T1000 (cell line): ENCODE results near the gene ETS1.

Experiments used
- DNase-seq: peaks from one replicate; lab custom pipeline; 2025; ENCODE audit warnings: mixed read lengths; lab: John Stamatoyannopoulos, UW

ETS1 gene

DNA sequence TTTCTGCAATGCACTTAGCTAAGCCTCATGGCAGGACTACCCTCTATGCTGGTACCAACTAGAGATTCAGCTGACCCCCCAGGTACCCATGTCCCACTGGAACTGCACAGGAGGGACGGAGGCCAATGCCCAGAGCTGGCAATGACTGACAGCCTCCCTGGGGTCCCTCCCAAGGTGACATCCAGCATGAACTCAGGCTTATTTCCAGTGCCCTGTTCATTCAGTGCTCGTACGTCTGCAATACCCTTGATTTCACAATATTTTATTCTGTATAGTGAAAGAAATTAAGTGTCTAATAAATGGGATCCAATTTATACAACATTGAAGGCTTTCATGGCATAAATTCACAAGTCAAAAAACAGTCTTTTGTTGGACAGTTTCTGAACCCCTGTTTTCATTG lies 20.2 kb downstream of the ETS1 start:
- no peak for DNase-seq

DNA sequence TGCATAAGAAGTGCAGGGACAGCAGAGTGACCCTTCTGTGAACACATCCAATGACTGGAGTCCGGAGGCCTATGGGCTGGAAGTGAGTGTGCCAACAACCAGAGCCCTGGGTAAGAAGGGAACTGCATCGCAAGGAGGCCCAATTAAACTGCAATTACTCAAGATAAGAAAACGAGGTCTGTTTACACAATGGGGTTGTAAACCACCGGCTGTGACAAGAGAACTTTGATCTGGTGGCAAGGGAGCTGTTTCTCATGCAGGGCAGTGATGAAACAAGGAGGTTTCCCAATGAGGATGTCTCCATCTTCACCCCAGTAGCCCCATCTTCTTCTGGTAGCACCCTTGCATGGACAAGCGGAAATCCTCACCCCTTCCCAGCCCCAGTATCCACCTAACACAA lies 21.5 kb downstream of the ETS1 start:
- no peak for DNase-seq

DNA sequence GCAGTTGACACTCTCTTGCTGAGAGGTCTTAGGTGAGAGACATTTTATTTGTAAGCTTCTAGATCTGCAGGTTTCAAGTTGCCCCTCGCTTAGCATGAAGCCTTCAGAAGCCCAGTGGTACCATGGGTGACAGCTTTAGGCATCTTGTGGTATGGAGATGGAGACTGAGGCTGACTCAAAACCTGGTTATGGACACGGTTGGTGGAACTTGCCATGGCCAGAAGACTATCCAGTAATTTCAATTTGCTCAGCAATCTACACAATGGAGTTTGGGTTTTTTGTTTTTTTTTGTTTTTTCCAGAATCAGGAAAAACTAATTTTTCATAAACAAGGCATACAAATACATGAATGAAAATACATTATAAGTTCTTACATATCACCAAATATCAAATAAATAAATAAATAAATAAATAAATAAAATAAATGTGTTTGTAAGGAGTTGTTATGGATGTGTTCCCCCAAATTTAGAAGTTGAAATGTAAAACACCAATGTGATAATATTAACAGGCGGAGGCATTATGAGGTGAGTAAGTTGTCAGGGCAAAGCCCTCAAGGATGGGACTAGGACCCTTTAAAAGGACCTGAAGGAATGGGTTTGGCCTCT lies 22.6 kb downstream of the ETS1 start:
- DNase-seq = no peak

DNA sequence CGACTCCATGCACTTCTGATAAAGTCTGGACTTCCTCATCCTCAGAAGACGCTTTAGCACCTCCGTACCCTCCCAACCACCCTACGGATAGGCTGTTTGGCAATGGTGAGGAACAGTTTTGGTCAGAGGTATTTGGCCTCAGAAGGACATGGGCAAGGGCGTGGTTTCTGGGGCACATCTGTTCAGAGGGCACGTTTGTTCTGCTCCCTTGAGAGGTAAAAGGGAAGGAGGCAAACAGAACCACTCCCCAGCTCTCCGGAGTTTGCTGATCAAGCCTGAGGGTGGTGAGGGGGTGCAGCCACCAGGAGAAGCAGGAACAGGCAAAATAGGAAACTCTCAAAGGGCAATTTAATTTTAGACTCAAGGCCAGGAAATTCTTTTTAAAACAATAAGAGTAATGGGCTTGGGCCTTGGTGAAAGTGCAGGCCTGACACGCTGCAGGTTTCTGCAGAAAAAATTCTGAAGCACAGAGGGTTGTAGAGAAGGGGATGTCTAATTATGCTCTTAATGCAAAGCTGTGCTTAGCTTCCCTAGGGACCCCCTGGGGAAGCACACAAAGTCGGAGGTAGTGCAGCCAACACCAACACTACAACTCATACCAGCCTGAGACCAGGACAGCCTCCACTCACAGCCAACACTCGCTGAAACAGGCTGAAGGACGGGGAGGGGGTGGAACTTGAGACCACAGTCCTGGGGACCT lies 23.3 kb downstream of the ETS1 start:
- no peak for DNase-seq

DNA sequence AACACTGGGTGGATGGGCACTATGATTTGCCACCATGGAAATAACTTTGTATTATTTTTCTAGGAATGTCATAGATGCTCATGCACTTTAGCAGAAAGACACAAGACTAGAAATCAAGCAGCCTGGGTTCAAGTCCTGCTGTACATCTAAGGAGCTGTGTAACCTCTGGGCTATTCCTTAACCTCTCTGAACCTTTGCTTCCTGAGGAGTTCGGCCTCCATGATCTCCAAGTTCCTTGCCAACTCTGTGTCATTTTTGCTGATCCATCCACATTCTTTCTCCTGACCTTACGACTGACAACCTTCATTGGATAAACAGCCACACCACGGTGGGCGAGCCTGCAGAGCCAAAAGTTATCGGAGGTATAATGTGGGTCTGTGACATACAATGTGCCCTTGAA lies 24.1 kb downstream of the ETS1 start:
- DNase-seq = no peak

DNA sequence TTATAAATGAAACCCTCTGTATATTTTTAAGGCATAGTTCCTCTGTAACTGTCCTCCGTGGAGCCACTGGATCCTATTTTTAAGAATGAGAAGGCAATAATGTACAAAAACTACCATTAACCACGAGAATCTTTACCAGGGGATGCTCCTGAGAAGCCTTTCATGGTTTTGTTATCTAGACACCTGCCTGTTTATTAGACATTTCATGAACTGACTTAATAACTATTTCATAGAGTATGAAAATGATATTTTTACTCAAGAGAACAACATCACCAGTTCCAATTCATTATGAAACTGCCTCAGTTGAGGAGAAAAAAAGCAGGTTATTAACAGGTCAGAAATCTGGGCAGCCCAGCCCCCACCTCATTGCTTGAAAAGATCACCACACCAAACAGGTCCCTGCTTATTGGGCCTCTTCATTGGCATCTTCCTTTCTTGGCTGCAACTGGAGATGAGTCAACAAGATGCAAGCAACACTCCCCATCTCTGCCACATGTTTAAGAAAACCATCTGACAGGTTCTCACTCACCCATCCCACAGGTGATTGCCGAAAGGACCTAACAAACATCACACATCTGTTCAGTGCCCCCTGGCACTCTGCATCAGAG lies 27.8 kb downstream of the ETS1 start:
- no peak for DNase-seq

DNA sequence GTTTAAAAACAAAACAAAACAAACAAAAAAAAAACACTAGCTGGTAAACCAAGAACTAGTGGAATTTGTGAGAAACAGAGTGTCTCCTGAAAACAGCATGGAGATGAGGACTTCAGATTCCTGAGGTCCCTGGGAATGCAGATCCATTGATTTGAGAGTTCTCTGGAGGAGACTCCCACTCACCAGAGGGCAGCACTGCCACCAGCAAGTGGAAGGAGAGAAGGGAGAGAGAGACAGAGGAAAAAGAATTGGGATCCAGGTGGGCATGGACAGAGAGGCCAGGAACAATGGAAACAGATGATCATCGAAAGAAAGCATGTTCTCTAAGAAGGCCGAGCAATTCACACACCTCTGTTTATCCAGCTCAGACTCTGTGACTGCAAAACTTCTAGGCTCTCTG lies 31.8 kb downstream of the ETS1 start:
- no peak for DNase-seq

DNA sequence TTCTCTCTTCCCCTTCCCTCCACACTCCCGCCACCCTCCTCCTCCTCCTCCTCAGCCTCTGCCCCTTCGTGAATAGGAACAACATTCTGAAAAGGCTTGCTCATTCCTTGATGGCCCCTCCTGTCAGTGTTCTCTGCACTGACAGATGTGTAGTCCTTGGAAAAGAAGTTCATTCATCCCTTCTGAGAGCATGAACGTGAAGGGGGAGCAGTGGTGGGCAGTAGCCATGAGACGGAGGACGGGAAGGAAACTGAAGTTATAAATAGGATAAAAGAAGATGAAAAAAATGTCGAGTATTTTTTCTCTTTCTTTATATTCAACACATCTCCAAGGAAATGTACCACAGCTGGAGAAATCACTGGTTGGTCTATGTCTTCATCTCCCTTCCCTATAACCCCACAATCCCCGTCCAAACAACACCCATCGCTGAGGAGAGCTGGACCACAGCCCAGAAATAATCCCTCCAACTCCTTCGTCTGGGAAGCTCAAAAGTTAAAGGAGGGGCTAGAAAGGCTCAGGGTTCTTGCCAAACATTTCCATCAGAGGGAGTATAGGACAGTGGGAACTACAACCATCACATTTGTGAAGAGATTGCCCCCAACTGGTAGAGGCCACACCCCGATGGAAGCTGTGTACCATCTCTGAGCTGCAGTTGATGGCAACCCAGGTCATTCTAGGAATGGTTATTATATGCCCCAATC lies 33.5 kb downstream of the ETS1 start:
- DNase-seq = no peak

DNA sequence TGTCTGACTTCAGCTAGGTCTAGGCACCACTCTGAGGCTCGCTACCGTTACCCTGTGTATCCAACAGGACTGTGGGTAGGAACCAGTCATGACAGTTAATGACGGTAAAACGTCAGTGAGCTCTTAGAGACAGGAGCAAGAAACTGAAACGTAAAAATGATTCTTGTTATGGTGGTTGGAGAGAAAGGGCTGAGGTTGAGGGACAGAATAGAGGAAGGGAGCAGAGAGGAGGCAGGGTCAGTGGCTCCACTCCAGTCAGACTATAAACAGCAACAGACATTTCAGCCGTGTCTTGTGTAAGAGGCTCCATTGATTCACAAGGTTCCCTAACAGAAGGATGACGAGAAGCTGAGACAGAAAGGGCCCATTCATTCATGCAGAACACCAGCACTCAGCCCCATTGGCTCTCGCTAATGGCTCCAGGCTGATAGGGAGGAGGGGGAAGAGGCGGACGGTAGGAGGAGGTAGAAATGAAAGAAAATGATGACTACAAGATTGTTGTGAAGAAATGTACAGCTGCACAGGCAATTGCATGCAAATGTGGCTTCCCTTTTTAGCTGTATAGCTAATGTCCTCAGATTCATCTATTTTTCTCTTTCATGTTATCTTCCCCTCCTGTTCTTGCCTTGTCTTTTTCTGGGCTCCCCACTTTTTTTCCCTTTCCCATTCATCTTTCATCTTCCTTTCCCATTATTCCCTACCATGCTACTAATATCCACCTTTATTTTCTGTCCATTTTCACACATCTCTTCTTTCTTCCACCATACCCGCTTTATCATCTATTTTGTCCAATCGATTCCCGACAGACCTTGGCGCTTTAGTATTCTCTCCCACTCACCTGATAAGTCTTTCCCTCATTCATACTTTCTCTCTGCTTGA lies 34.3 kb downstream of the ETS1 start:
- no peak for DNase-seq

DNA sequence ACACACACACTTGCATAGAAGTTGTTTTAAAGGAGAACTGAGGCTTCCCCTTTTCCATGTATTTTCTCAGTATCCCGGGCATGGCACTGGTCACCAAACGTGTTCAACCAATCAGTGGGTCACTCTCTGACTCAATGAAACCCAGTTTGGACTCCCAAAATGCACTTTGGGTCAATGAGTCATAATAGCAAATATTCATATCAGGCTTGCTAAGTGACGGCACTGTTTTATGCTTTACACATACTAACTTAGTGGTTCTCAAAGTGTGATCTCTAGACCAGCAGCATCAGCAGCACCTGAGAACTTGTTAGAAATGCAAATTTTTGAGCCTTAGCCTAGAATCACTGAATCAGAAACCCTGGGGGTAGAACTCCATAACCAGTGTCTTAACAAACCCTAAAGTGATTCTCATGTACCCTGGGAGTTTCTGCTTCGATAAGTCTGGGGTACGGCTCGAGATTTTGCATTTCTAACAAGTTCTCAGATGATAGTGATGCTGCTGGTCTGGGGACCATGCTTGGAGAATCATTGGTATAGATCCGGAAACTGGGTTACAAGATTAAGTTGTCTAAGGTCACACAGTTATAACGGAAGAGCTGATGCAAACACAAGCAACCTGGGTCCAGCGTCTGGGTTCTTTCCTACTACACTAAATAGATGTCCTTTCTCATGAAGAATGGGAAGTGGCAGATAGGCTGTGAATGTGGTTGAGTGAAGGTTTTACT lies 35.6 kb downstream of the ETS1 start:
- DNase-seq = no peak

DNA sequence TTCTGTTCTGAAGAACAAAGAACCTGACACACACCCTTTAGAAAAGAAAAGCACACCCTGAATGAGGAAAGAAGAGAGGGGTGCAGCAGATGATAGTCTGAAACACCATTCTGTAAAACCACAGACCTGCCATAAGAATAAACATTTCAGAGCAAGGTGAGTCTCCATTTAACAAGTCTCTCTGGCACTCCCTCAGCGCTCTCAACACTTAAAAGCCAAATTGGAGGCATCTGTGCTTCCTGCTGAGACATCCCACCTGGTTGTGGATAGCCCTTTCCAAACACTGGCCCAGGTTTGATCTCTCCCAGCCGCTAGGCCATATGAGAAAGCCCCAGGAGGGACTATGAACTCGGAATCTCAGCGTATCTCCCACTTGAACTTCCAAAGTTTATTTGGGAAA lies 36.3 kb downstream of the ETS1 start:
- DNase-seq = no peak

DNA sequence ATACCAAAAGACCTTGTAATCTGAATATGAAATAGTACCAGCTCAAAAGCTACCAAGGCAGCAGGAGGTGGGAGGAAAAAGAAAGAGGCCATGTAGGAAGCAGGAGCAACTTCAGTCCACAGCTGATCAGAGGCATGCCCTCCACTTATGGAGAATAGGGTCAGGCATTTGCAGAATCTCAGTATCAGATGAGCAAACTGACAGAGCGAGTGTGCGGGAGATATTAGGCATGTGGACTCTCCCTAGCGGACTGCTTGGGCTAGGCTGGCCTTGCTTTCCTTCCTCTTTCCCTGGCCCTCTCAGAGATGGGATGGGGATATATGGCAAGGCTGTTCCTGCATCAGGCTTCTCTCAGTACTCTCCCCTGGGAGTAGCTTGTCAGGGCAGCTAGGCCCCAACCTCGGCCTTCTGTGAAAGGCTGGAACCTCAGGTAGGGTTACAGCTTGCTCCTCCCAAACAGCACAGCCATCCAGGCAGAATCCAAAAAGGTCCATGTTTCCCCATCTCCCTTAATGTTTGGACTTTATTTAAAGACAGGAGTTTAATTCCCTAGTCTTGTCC lies 37.0 kb downstream of the ETS1 start:
- no peak for DNase-seq

DNA sequence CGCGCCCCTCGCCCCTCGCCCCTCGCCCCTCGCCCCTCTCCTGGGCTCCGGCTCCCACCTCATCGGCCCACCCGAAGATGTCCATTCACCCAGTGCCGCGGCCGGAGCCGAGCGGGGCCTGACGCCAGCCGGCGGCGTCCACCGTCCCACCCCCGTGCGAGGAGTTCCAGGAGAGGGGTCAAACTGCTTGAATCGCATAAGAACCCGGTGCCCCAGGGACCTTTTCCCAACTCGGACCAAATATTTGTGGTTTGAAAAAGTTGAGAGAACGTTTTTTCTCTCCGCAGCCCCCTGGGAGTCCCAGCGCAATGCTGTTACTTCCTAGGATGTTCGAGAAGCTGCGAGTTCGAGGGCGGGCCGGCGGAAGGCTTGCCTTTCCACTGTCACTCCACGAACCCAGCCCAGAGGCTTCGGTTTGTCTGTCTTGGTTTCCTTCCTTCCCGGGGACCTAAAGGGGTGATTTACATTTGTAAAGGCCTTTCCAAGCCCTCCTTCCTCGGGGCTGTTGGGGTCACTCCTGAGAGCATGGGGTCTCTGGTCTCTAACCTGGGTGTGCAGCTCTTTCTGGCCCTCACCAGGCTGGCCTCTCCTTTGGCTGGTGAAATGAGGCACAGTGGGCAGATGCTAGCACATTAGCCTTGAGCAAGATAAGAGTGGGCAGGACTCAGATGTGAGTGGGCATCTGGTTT lies 38.0 kb downstream of the ETS1 start:
- DNase-seq = no peak

DNA sequence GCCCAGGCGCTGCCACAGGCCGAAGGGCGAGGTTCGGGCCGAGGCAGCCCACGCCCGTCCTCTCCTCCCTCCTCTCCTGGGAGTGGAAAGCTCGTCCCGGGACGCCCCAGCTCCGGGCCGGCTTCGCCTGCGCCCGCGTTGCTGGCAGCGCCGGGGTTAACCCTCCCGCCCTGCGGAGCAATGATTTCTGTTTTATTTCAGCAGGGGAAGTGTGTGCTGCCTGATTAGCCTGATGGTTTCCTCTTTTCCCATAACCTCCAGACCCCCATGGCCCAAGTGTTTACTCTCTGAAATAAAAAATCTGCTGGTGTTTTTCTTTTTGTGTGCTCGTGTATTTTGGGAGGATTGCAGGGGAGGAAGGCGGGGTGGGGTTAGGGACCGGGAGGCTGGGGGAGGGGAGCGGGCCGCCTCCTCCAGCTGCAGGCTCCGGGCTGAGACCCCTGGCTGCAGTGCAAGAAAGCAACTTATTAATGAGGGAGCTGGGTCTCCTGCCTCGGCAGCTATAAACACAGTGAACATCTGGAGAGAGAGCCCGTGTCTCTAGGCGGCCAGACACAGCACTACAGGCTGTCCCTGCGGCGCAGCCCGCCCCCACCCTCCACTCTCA lies 38.6 kb downstream of the ETS1 start:
- no peak for DNase-seq

DNA sequence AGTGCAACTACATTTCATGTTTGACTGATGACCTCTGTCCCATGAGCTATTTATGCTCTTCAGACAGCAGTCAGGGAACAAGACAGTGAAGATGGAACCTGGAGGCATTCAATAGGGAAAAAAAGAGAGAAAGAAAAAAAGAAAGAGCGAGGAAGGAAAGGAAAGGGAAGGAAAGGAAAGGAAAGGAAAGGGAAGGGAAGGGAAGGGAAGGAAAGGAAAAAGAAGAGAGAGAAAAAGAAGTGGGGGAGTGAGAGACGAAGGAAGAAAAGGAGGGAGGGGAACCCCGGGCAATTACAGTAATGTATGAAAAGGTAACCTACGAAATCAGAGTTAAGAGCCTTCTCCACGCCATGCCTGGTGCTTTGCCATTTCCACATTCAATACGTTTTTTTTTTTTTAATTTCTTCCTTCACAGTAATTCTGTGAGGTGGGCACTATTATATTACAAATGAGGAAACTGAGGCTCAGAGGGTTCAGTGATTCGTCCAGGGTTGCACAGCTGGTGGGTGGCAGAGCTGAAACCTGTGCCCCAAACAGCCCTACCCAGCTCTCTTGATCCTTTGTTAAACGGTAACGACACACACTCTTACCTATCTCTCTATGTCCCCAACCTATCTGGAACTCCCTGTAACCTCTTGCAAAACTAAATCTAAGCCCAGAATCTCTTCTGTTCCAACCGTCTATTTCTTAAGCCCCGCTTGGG lies 39.3 kb downstream of the ETS1 start:
- no peak for DNase-seq

DNA sequence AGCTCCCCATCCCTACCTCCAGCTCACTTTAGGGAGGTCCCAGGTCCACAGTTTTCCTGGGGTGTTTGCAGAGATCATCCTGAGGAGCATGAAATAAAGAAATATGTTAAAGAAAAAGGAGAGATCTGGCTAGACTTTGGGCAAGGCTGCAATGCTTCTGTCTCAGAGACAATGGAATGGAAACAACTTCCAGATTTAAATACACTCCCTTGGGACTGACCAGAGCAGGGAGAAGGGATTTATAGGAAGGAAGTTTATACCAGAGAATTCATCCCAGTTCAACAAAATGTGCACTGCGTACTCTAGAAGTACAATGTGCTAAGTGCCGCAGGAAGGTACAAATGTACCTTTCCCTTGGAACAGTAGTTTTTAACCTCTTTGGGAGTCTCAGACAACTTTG lies 40.4 kb downstream of the ETS1 start:
- DNase-seq = no peak

DNA sequence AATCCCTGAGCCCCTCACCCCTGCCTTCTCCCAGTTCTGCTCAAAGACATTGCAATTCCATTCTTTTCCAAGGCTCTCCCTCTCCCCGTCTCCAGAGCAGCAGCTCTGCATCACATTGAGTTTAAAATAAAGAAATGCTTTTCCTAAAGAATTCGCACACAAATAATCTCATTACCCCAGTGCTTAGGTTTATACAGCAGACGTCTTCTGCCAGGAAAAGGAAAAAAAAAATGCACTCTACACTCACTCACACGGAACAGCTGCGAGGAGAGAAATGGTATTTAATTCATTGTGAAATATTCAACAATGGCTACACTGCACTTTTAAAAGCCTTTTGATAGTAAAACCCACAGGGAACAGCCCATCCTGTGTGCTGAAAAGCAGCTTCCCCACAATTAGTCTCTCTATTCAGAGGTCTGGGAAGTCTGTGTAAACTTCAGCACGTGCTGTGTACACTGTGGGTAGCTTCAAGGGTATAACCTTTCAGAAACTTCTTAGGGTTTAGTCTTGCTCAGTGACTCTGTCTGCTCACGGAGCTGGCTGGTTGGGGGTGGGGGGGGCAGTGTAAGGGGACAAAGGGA lies 42.8 kb downstream of the ETS1 start:
- no peak for DNase-seq

DNA sequence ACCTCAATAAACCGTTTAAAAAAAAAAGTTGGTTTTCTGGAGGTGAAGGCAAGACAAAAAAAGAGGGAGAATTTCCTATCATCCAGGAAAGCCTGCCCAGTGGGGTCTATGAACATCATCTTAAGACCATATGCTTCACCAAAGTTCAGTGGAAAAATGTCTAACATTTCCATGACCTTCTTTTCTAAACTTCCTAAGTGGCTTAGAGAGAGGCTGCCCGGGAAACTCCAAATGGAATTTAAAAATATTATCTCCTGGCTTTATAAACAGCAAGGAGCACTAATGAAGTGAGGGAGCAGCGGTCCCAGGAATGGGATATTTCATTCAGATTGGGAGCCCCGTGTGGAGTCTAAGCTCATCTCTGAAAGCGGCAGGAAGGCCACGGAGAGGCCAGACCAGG lies 46.9 kb downstream of the ETS1 start:
- no peak for DNase-seq

DNA sequence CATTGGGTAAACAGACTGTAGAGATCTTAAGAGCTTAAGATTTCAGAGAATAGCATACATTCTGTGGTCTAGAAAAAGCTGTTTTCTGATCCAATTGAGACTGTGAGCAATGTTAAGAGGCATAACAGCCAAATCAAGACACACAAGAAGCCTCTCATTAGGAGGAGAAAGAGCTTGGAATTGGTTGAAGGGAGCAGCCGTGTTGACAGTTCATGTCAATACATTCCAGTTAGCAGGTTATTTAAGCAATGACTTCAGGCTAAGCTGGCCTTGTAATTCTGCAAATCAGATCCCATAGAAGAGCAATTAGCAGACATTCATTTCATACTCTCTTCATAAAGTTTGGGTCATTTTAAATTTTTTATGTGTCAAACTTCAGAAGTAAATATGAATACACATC lies 50.9 kb downstream of the ETS1 start:
- DNase-seq = no peak
